DLD1 (cell line): ENCODE data around the gene TRIM32.

Experiments used
- in situ Hi-C: cut with HindIII; loops from 2 replicates; pipeline ENCODE4 v1.10.0; 2017; ENCODE audit warnings: low sequenced_read_pairs

The TRIM32 gene

DNA sequence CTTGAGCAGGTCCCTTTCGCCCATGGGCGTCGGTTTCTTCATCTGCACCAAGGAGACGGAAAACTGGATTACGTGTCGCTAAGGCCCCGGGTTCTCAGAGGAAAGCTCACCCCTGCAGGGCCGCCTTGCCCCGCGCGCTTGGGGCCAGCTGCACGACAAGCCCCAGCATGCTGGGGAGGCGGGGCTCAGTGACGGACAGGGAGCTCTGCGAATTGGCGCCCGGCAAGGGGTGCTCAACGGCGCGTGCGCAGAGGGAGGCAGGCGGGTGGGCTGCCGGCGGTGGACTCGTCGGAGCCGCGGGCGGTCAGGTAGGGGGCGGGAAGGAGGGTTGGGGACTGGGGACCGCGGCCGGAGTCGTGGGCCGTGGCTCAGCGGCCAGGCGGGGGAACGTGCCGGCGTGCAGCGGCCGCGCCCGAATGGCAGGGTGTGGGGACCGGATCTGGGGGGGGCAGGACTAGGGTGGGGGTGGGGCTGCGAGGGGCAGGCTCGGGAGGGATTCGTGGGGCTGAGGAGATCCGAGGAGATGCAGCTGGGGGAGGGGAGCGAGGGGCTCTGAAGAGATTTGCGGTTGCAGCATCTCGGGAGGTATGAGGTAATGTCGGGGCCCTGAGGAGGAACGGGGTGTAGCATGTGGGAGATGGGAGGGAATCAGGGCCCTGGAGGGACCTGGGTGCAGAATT, at the start of gene TRIM32:
Gene TRIM32, plus strand, starts transcription at position 232 of the 680 bp plus-strand sequence. CDS start 10,438 bp downstream, outside the sequence.
- in situ Hi-C loops, result no loop called here

GRCh38 chr9:116639251-116639741, 47.8 kb upstream of the TRIM32 start:
- in situ Hi-C loops, result no loop called here

GRCh38 chr9:116641292-116642059, 45.6 kb upstream of the TRIM32 start:
- in situ Hi-C loops, result no loop called here

DNA sequence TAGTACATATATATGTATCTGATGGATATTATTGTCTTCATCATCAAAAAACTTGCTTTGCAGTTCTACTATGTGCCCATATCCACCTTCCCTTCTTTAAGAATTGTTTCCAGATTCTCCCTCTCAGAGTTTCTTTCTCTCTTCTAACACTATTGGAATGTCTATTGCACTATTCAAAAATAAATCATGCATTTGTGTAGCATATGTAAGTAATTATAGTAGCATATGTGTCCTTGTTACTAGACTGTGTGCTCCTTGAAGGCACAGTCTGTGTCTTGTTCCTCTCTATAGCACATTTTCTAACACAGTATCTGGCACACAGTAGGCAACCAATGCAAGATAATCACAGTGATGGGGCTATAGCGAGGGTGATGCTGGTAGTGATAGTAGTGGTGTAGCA, 43.4 kb upstream of the TRIM32 start:
- in situ Hi-C loops, result no loop called here

GRCh38 chr9:116644091-116644688, 42.9 kb upstream of the TRIM32 start:
- in situ Hi-C loops, result no loop called here

- in situ Hi-C loops, result no loop called here
Measured at GRCh38 chr9:116646661-116647514, 40.2 kb upstream of the TRIM32 start.

GRCh38 chr9:116647515-116647809, 39.6 kb upstream of the TRIM32 start:
- in situ Hi-C loops, result no loop called here

- in situ Hi-C loops, result loop anchor here (25.0 kb wide), 1 partner anchor 1066 kb away; no protein-coding TSS in a partner anchor
Measured at GRCh38 chr9:116653348-116654058, 33.6 kb upstream of the TRIM32 start.

- in situ Hi-C loops, result loop anchor here (25.0 kb wide), 1 partner anchor 1067 kb away; no protein-coding TSS in a partner anchor
Measured at GRCh38 chr9:116654059-116654355, 33.1 kb upstream of the TRIM32 start.

GRCh38 chr9:116656501-116656971, 30.6 kb upstream of the TRIM32 start:
- in situ Hi-C loops, result loop anchor here (25.0 kb wide), 1 partner anchor 1069 kb away; no protein-coding TSS in a partner anchor

- in situ Hi-C loops, result loop anchor here (25.0 kb wide), 1 partner anchor 1070 kb away; no protein-coding TSS in a partner anchor
Measured at GRCh38 chr9:116656977-116657376, 30.1 kb upstream of the TRIM32 start.

DNA sequence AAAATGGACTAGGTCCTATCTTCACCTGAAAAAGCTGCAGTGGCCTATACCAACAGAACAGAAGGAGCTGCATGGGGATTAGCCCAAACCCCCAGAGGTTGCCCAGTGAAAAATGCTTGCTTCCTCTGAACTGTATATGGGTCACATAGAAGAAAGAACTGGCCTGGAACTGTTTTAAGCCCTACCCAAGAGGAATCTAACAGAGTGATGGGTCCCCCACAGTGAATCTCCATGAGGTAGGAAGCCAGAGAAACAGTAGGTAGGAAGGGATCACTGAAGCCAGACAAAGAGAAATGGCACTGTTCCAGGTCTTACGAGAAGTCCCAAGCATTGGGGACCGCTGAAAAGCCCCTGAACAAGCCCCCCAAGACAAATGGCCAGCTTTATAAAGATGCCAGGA, 28.8 kb upstream of the TRIM32 start:
- in situ Hi-C loops, result loop anchor here (25.0 kb wide), 1 partner anchor 1071 kb away; no protein-coding TSS in a partner anchor

GRCh38 chr9:116661037-116661954, 25.8 kb upstream of the TRIM32 start:
- in situ Hi-C loops, result loop anchor here (25.0 kb wide), 1 partner anchor 1074 kb away; no protein-coding TSS in a partner anchor

- in situ Hi-C loops, result loop anchor here (25.0 kb wide), 1 partner anchor 1075 kb away; no protein-coding TSS in a partner anchor
Measured at GRCh38 chr9:116662646-116663310, 24.3 kb upstream of the TRIM32 start.

DNA sequence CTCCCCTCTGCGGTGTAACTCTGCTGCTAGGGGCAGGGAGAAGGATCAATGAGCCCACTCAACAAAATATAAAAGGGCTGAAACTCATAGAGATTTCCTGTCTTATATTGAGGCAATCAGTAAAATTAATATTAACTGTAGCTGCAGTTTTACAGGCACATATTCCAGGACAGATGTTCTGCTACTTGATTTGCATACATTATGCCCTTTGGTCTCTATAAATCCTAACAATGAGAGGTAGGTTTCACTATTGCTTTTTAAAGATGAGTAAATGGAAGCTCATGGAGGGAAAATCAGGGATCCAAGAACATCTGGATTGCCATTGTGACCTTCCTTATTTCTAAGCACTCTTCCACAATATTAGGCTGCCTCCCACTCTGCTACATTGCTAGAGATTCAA, 23.5 kb upstream of the TRIM32 start:
- in situ Hi-C loops, result loop anchor here (25.0 kb wide), 1 partner anchor 1076 kb away; no protein-coding TSS in a partner anchor

GRCh38 chr9:116668970-116669695, 18.0 kb upstream of the TRIM32 start:
- in situ Hi-C loops, result loop anchor here (25.0 kb wide), 1 partner anchor 1082 kb away; no protein-coding TSS in a partner anchor

DNA sequence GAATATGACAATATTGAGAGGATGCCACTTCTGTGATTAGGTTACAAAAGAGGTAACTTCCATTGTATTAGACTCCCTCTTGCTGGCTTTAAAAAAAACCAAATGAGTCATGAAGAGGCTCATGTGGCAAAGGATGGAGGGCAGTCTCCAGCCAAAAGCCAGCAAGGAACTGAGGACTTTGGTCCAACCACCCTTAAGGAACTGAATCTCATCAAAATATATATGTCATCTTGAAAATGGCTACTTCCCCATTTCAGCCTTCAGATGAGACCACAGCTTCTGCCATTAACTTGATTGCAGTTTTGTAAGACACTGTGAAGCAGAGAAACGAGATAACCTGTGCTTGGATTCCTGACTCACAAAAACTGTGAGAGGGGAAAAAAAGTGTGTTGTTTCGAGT, 15.5 kb upstream of the TRIM32 start:
- in situ Hi-C loops, result loop anchor here (25.0 kb wide), 1 partner anchor 1084 kb away; no protein-coding TSS in a partner anchor
